Loucy (cell line): ENCODE data around the gene BBS2.

Source experiments
- EZH2phosphoT487 ChIP-seq: fragments of 200-600 bp; IDR thresholded peaks from 2 replicates; pipeline ENCODE4 v1.6.1; 2018; ENCODE audit warnings: antibody characterized with exemption, mild to moderate bottlenecking, moderate library complexity, borderline replicate concordance
- TF ChIP-seq, protein P1 (sequence below): fragments of 200-600 bp; sonication (generic); conservative IDR thresholded peaks from 2 replicates; pipeline ENCODE4 v1.5.1; 2014; ENCODE audit warnings: mild to moderate bottlenecking, antibody characterized with exemption, low read length

GRCh38 chr16:56549161-56549560 lies 29.3 kb upstream of the BBS2 start:
- TF ChIP-seq, protein P1, sequence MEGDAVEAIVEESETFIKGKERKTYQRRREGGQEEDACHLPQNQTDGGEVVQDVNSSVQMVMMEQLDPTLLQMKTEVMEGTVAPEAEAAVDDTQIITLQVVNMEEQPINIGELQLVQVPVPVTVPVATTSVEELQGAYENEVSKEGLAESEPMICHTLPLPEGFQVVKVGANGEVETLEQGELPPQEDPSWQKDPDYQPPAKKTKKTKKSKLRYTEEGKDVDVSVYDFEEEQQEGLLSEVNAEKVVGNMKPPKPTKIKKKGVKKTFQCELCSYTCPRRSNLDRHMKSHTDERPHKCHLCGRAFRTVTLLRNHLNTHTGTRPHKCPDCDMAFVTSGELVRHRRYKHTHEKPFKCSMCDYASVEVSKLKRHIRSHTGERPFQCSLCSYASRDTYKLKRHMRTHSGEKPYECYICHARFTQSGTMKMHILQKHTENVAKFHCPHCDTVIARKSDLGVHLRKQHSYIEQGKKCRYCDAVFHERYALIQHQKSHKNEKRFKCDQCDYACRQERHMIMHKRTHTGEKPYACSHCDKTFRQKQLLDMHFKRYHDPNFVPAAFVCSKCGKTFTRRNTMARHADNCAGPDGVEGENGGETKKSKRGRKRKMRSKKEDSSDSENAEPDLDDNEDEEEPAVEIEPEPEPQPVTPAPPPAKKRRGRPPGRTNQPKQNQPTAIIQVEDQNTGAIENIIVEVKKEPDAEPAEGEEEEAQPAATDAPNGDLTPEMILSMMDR, result no peak
- TF ChIP-seq EZH2phosphoT487, result no peak
